GM23338 (cell line): ENCODE data around the gene HLA-DMA. TPM values are rescaled to one million over a fixed set of nuclear protein-coding genes. Genes with fewer than 3 reads are reported as not detected.

Source experiments
- ATAC-seq: fragments of 200-7000 bp; cut with Tn5 transposase; 3 replicates; pipeline ENCODE4 v1.9.1; 2020
- DNase-seq: peaks from one replicate; pipeline ENCODE4 v3.0.0-alpha.2; 2015; ENCODE audit warnings: low spot score
- H2AFZ ChIP-seq: fragments of 200-600 bp; sonication (generic); 2 replicates; pipeline ENCODE4 v1.8.0; 2016; ENCODE audit warnings: antibody characterized with exemption, mild to moderate bottlenecking, moderate library complexity
- H3F3A ChIP-seq: fragments of 200-600 bp; sonication (generic); replicated peaks from 2 replicates; pipeline ENCODE4 v1.8.0; 2017; ENCODE audit warnings: antibody characterized with exemption, mixed run types, low read depth
- H3K27ac ChIP-seq: fragments of 200-600 bp; sonication (generic); 2 replicates; pipeline ENCODE4 v1.6.1; 2016; ENCODE audit warnings: low read depth
- H3K27me3 ChIP-seq: fragments of 200-600 bp; sonication (generic); 2 replicates; pipeline ENCODE4 v1.8.0; 2016; ENCODE audit warnings: mild to moderate bottlenecking, mixed run types, moderate library complexity; ENCODE audit not compliant: insufficient read depth
- H3K36me3 ChIP-seq: fragments of 200-600 bp; sonication (generic); 2 replicates; pipeline ENCODE4 v1.8.0; 2016; ENCODE audit warnings: mild to moderate bottlenecking; ENCODE audit not compliant: insufficient read depth
- H3K4me1 ChIP-seq: fragments of 200-600 bp; sonication (generic); 2 replicates; pipeline ENCODE4 v1.8.0; 2016; ENCODE audit warnings: mild to moderate bottlenecking, moderate library complexity; ENCODE audit not compliant: insufficient read depth
- H3K4me2 ChIP-seq: fragments of 200-600 bp; sonication (generic); 2 replicates; pipeline ENCODE4 v1.7.1; 2017; ENCODE audit warnings: mixed run types
- H3K4me3 ChIP-seq: fragments of 200-600 bp; sonication (generic); 2 replicates; pipeline ENCODE4 v1.6.1; 2016; ENCODE audit warnings: mixed run types
- H3K79me2 ChIP-seq: fragments of 200-600 bp; sonication (generic); replicated peaks from 2 replicates; pipeline ENCODE4 v1.8.0; 2017; ENCODE audit warnings: mild to moderate bottlenecking; ENCODE audit not compliant: insufficient read depth
- H3K9me2 ChIP-seq: fragments of 200-600 bp; sonication (generic); 2 replicates; pipeline ENCODE4 v1.8.0; 2017; ENCODE audit not compliant: insufficient read depth
- H4K20me1 ChIP-seq: fragments of 200-600 bp; sonication (generic); replicated peaks from 2 replicates; pipeline ENCODE4 v1.8.0; 2017; ENCODE audit warnings: mild to moderate bottlenecking; ENCODE audit not compliant: insufficient read depth
- H3K27ac Mint-ChIP-seq: 2 replicates; pipeline ENCODE4 v1.8.0; 2020; ENCODE audit warnings: inconsistent platforms, mild to moderate bottlenecking, moderate library complexity, mixed read lengths
- H3K27me3 Mint-ChIP-seq: 3 replicates; pipeline ENCODE4 v1.8.0; 2022; ENCODE audit warnings: low read depth, mild to moderate bottlenecking, moderate library complexity, mixed read lengths, inconsistent platforms; ENCODE audit not compliant: insufficient read depth, poor library complexity
- H3K36me3 Mint-ChIP-seq: 3 replicates; pipeline ENCODE4 v1.8.0; 2021; ENCODE audit warnings: low read depth, mild to moderate bottlenecking, inconsistent platforms, moderate library complexity, mixed read lengths
- H3K4me1 Mint-ChIP-seq: 3 replicates; pipeline ENCODE4 v1.8.0; 2020; ENCODE audit warnings: mild to moderate bottlenecking, inconsistent platforms, mixed read lengths
- H3K4me3 Mint-ChIP-seq: 3 replicates; pipeline ENCODE4 v1.8.0; 2021; ENCODE audit warnings: moderate library complexity, mild to moderate bottlenecking, inconsistent platforms, mixed read lengths
- H3K9me3 Mint-ChIP-seq: 3 replicates; pipeline ENCODE4 v1.8.0; 2020; ENCODE audit warnings: moderate library complexity, mild to moderate bottlenecking, inconsistent platforms, mixed read lengths
- EZH2phosphoT487 ChIP-seq: fragments of 200-600 bp; sonication (generic); IDR thresholded peaks from one replicate; pipeline ENCODE4 v1.8.1; 2018; ENCODE audit warnings: antibody characterized with exemption; ENCODE audit not compliant: unreplicated experiment
- JUNB ChIP-seq: IDR thresholded peaks from one replicate; pipeline ENCODE4 v1.6.1; 2016; ENCODE audit warnings: antibody characterized with exemption; ENCODE audit not compliant: unreplicated experiment
- NANOG ChIP-seq: IDR thresholded peaks from 2 replicates; pipeline ENCODE4 v1.6.1; 2016; ENCODE audit warnings: antibody characterized with exemption, borderline replicate concordance
- POLR2AphosphoS5 ChIP-seq: IDR thresholded peaks from 2 replicates; pipeline ENCODE4 v1.6.1; 2016; ENCODE audit warnings: antibody characterized with exemption, low read depth
- STAT1 ChIP-seq: IDR thresholded peaks from one replicate; pipeline ENCODE4 v1.6.1; 2016; ENCODE audit warnings: antibody characterized with exemption; ENCODE audit not compliant: unreplicated experiment
- ZNF114 ChIP-seq: fragments of 250-450 bp; sonication (Bioruptor Pico); IDR thresholded peaks from 2 replicates; pipeline ENCODE4 v1.5.0; 2020; ENCODE audit warnings: mild to moderate bottlenecking, moderate library complexity
- polyA plus RNA-seq: library from polyadenylated mRNA; unstranded; fragments of >200 nt; fragmentation: Nextera tagmentation; extraction: Ambion mirVana; gene quantifications from 2 replicates; pipeline ENCODE4 v1.2.1, GENCODE V29; 2016
- total RNA-seq: library from RNA; depleted of rRNA; stranded (reverse); fragments of >200 nt; shearing (Covaris generic); gene quantifications from 2 replicates; pipeline ENCODE4 v1.2.3, GENCODE V29; 2014
- TF ChIP-seq, protein P1 (sequence below): fragments of 250-450 bp; sonication (Bioruptor Pico); IDR thresholded peaks from 2 replicates; pipeline ENCODE4 v1.5.0; 2020; ENCODE audit warnings: mild to moderate bottlenecking, moderate library complexity
- TF ChIP-seq, protein P2 (sequence below), 2 experiments: fragments of 200-600 bp in 1 of 2; sonication (generic) in 1 of 2; conservative IDR thresholded peaks; 2 replicates each; pipeline versions ENCODE4 v1.5.1 to v1.6.1; 2016 to 2017; ENCODE audit warnings: antibody characterized with exemption in 2 of 2, low read depth in 2 of 2, mild to moderate bottlenecking in 2 of 2, moderate library complexity in 1 of 2
- TF ChIP-seq, protein P3 (sequence below): IDR thresholded peaks from 2 replicates; pipeline ENCODE4 v1.6.1; 2016; ENCODE audit warnings: antibody characterized with exemption

Gene HLA-DMA
- total and polyA plus RNA-seq, 2 experiments from 2014 or later = 5.2 to 6.2 TPM

DNA sequence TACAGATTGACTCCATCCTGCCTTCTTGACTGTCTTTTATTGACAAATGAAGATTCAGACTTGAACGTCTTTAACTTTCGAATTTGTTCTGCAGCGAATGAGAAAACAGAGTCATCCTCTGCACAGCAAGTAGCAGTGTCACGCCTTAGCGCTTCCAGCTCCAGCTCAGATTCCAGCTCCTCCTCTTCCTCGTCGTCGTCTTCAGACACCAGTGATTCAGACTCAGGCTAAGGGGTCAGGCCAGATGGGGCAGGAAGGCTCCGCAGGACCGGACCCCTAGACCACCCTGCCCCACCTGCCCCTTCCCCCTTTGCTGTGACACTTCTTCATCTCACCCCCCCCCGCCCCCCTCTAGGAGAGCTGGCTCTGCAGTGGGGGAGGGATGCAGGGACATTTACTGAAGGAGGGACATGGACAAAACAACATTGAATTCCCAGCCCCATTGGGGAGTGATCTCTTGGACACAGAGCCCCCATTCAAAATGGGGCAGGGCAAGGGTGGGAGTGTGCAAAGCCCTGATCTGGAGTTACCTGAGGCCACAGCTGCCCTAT lies 27.7 kb upstream of the HLA-DMA start (continued):
- TF ChIP-seq, protein P1, sequence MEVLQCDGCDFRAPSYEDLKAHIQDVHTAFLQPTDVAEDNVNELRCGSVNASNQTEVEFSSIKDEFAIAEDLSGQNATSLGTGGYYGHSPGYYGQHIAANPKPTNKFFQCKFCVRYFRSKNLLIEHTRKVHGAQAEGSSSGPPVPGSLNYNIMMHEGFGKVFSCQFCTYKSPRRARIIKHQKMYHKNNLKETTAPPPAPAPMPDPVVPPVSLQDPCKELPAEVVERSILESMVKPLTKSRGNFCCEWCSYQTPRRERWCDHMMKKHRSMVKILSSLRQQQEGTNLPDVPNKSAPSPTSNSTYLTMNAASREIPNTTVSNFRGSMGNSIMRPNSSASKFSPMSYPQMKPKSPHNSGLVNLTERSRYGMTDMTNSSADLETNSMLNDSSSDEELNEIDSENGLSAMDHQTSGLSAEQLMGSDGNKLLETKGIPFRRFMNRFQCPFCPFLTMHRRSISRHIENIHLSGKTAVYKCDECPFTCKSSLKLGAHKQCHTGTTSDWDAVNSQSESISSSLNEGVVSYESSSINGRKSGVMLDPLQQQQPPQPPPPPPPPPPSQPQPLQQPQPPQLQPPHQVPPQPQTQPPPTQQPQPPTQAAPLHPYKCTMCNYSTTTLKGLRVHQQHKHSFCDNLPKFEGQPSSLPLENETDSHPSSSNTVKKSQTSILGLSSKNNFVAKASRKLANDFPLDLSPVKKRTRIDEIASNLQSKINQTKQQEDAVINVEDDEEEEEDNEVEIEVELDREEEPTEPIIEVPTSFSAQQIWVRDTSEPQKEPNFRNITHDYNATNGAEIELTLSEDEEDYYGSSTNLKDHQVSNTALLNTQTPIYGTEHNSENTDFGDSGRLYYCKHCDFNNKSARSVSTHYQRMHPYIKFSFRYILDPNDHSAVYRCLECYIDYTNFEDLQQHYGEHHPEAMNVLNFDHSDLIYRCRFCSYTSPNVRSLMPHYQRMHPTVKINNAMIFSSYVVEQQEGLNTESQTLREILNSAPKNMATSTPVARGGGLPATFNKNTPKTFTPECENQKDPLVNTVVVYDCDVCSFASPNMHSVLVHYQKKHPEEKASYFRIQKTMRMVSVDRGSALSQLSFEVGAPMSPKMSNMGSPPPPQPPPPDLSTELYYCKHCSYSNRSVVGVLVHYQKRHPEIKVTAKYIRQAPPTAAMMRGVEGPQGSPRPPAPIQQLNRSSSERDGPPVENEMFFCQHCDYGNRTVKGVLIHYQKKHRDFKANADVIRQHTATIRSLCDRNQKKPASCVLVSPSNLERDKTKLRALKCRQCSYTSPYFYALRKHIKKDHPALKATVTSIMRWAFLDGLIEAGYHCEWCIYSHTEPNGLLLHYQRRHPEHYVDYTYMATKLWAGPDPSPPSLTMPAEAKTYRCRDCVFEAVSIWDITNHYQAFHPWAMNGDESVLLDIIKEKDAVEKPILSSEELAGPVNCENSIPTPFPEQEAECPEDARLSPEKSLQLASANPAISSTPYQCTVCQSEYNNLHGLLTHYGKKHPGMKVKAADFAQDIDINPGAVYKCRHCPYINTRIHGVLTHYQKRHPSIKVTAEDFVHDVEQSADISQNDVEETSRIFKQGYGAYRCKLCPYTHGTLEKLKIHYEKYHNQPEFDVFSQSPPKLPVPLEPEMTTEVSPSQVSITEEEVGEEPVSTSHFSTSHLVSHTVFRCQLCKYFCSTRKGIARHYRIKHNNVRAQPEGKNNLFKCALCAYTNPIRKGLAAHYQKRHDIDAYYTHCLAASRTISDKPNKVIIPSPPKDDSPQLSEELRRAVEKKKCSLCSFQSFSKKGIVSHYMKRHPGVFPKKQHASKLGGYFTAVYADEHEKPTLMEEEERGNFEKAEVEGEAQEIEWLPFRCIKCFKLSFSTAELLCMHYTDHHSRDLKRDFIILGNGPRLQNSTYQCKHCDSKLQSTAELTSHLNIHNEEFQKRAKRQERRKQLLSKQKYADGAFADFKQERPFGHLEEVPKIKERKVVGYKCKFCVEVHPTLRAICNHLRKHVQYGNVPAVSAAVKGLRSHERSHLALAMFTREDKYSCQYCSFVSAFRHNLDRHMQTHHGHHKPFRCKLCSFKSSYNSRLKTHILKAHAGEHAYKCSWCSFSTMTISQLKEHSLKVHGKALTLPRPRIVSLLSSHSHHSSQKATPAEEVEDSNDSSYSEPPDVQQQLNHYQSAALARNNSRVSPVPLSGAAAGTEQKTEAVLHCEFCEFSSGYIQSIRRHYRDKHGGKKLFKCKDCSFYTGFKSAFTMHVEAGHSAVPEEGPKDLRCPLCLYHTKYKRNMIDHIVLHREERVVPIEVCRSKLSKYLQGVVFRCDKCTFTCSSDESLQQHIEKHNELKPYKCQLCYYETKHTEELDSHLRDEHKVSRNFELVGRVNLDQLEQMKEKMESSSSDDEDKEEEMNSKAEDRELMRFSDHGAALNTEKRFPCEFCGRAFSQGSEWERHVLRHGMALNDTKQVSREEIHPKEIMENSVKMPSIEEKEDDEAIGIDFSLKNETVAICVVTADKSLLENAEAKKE (CRISPR knock-in tag) = no peak

DNA sequence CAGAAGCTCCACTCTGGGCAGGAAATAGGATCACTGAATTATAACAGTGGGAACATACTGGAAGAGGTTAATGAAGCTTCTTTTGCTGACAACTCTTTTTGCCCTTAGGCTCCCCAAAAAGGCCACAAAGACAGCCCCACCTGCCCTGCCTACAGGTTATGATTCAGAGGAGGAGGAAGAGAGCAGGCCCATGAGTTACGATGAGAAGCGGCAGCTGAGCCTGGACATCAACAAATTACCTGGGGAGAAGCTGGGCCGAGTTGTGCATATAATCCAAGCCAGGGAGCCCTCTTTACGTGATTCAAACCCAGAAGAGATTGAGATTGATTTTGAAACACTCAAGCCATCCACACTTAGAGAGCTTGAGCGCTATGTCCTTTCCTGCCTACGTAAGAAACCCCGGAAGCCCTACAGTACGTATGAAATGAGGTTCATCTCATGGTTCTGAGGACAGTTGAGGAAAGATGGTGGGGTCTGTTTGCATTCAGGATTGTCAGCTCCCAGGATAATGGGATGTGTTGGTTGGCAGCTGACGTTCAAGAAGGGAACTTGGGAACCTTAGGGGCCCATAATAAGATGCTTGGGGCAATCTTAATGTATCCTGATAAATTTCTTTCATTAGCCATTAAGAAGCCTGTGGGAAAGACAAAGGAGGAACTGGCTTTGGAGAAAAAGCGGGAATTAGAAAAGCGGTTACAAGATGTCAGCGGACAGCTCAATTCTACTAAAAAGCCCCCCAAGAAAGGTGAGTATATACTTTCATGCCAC lies 27.0 kb upstream of the HLA-DMA start:
- Mint-ChIP-seq H3K9me3 (no peaks in the 10 kb centered on the region; the same call in 2 of the 3 replicates), H3K27ac (no peak overlapping the region), H3K4me3 (no peak overlapping the region), H3K36me3 (peaks cover 73% of the 10 kb centered on the region), H3K4me1 (peaks cover 60% of the 10 kb centered on the region), H3K27me3 (peaks cover 37% of the 10 kb centered on the region)
- Histone ChIP-seq H3K27ac (peak overlapping the region; percentile 70; the same call in 1 of the 2 replicates), H3K9me2 (no peaks in the 10 kb centered on the region), H3K79me2 (peaks cover 44% of the 10 kb centered on the region), H3K4me3 (no peak overlapping the region), H3K4me1 (peaks cover 21% of the 10 kb centered on the region; the same call in 1 of the 2 replicates), H3K4me2 (no peak overlapping the region), H3K27me3 (no peaks in the 10 kb centered on the region), H4K20me1 (peaks cover 73% of the 10 kb centered on the region), H3K36me3 (peaks cover 61% of the 10 kb centered on the region), H3F3A (peaks cover 93% of the 10 kb centered on the region), H2AFZ (no peak overlapping the region)
- ATAC-seq (no peak), DNase-seq (no peak)
- TF ChIP-seq NANOG = no peak
- TF ChIP-seq ZNF114 (CRISPR knock-in tag) = no peak
- TF ChIP-seq, protein P2, sequence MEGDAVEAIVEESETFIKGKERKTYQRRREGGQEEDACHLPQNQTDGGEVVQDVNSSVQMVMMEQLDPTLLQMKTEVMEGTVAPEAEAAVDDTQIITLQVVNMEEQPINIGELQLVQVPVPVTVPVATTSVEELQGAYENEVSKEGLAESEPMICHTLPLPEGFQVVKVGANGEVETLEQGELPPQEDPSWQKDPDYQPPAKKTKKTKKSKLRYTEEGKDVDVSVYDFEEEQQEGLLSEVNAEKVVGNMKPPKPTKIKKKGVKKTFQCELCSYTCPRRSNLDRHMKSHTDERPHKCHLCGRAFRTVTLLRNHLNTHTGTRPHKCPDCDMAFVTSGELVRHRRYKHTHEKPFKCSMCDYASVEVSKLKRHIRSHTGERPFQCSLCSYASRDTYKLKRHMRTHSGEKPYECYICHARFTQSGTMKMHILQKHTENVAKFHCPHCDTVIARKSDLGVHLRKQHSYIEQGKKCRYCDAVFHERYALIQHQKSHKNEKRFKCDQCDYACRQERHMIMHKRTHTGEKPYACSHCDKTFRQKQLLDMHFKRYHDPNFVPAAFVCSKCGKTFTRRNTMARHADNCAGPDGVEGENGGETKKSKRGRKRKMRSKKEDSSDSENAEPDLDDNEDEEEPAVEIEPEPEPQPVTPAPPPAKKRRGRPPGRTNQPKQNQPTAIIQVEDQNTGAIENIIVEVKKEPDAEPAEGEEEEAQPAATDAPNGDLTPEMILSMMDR (conservative IDR thresholded peaks at IDR 0.05; ENCODE audit: low read depth in 2 of 2) = no peak
- no peak for TF ChIP-seq STAT1
- TF ChIP-seq JUNB = no peak
- no peak for TF ChIP-seq POLR2AphosphoS5
- TF ChIP-seq EZH2phosphoT487 = no peak
- TF ChIP-seq, protein P3, sequence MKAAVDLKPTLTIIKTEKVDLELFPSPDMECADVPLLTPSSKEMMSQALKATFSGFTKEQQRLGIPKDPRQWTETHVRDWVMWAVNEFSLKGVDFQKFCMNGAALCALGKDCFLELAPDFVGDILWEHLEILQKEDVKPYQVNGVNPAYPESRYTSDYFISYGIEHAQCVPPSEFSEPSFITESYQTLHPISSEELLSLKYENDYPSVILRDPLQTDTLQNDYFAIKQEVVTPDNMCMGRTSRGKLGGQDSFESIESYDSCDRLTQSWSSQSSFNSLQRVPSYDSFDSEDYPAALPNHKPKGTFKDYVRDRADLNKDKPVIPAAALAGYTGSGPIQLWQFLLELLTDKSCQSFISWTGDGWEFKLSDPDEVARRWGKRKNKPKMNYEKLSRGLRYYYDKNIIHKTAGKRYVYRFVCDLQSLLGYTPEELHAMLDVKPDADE = no peak
